ENCODE measurements around the gene LAMB2. TPM values are rescaled to one million over a fixed set of nuclear protein-coding genes. Genes with fewer than 3 reads are reported as not detected.

Gene LAMB2
- total and polyA plus RNA-seq, 7 donors = 81.6 to 220 (median 133) TPM

DNA sequence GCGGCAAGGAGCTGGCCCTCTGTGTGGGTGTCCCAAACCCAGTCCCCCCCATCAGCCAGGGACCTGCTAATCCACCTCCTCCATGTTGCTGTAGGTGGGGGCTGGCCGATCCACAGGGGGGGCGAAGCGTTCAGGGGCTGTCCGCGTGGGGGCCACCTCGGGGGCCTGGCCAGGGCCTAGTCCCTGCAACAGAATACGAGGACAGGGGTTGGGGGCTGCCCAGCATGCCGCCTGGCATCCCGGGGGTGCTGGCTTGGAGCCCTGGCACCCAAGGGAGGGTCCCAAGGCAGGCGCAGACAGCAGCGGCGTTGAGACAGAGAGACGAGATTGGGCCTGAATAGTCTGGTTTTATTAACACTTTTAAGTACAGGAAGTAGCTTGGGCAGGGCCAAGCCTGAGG is 24.5 kb downstream of the LAMB2 start:
- Histone ChIP-seq H3K27ac (no peak overlapping the region), H3K36me3 (ENCODE audit: insufficient read depth in 1 of 2, low read depth in 1 of 2) (peaks cover 11 to 77% of the 10 kb centered on the region in 2 donors), H3K9me3 (no peaks in the 10 kb centered on the region), H3K4me3 (no peak overlapping the region), H3K4me1 (peaks cover 13% of the 10 kb centered on the region), H3K27me3 (ENCODE audit: insufficient read depth in 3 of 3, low read length in 2 of 3) (no peaks in the 10 kb centered on the region)
- intact Hi-C loops (cut with DNase I) = no loop called here
- no peak for TF ChIP-seq CTCF (IDR thresholded peaks at IDR 0.05)
- 63 to 77% (median 73%) methylated on average over 14 of the region's 14 CpGs for WGBS, 3 donors
- no peak for ATAC-seq
- DNase-seq = no peak

GRCh38 chr3:49104427-49105291 is 28.2 kb downstream of the LAMB2 start, which contains the start of gene QARS1:
QARS1 (minus strand) TSS chr3:49104757; CDS start chr3:49104733, 24 bp downstream.
- Histone ChIP-seq H3K27me3 (ENCODE audit: insufficient read depth in 3 of 3, low read length in 2 of 3) (no peaks in the 10 kb centered on the region), H3K36me3 (ENCODE audit: insufficient read depth in 1 of 2, low read depth in 1 of 2) (peaks cover 11 to 77% of the 10 kb centered on the region in 2 donors), H3K27ac (peak within 1 kb of the TSS; percentile 89), H3K4me1 (peaks cover 18% of the 10 kb centered on the region), H3K9me3 (no peaks in the 10 kb centered on the region), H3K4me3 (peak within 1 kb of the TSS; percentile 98)
- 0 to 2% (median 1%) methylated on average over 48 to 50 of the region's 50 CpGs for WGBS, 3 donors
- DNase-seq = peak; percentile 94 to 96
- no peak for TF ChIP-seq CTCF (IDR thresholded peaks at IDR 0.05)
- ATAC-seq = peak; percentile 97 to 99 (median 98)
- intact Hi-C loops (cut with DNase I) = no loop called here

DNA sequence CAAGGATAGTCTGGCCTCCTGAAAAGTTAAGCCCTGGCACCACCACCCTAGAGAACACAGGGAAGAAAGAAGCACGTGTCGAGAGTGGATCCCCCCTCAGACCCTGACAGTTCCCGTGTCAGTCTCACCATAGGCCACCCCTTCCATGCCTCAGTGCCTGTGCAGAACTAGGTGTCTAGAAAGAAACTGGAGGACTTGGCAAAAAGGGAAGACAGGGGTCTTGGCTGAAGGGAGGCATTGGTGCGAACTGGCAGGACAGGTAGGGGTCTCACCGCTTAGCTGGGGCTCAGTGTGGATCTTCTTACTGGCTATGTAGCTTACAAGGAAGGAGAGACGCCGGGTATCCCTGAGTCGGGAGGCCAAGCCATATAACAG is 28.8 kb downstream of the LAMB2 start:
- ATAC-seq (no peak), DNase-seq (no peak)
- H3K36me3 ChIP-seq (ENCODE audit: insufficient read depth in 1 of 2, low read depth in 1 of 2) = peaks cover 14 to 77% of the 10 kb centered on the region in 2 donors
- 2 to 4% (median 3%) methylated on average over 8 of the region's 8 CpGs for WGBS, 3 donors
- no peaks in the 10 kb centered on the region for H3K9me3 ChIP-seq
- H3K27me3 ChIP-seq (ENCODE audit: insufficient read depth in 3 of 3, low read length in 2 of 3) = no peaks in the 10 kb centered on the region
- peak overlapping the region; percentile 98 for H3K4me3 ChIP-seq
- no peak for TF ChIP-seq CTCF (IDR thresholded peaks at IDR 0.05)
- H3K27ac ChIP-seq = peak overlapping the region; percentile 89
- H3K4me1 ChIP-seq = peaks cover 18% of the 10 kb centered on the region
- intact Hi-C loops (cut with DNase I) = no loop called here

DNA sequence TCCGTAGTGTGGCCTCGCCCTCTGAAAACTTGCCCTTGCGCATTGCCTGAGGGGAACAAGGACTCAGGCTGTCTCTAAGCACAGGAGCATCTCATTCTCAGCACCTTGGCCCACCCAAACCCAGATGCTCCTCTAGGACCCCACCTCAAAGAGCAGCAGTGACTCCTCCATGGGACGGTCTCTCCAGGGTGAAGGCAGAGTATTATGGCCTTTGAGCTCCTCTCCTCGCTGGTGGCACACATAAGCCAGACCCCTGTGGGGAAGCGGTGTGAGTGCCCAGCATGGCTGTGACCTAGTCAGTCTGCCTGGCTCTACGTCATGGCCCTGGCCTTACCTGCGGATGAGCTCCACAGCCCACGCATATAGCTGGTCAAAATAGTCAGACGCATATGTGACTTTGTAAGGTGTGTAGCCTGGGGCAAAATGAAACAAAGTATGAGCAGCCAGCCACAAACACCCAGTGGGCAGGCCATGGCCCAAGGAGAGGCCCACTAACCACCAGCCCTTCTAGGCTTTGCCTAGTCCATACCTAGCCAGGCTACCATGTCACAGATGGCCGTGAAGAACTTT is 32.7 kb downstream of the LAMB2 start:
- Histone ChIP-seq H3K36me3 (ENCODE audit: insufficient read depth in 1 of 2, low read depth in 1 of 2) (peaks cover 21 to 79% of the 10 kb centered on the region in 2 donors), H3K27ac (no peak overlapping the region), H3K27me3 (ENCODE audit: insufficient read depth in 3 of 3, low read length in 2 of 3) (no peaks in the 10 kb centered on the region), H3K4me1 (peaks cover 15% of the 10 kb centered on the region), H3K9me3 (no peaks in the 10 kb centered on the region), H3K4me3 (no peak overlapping the region)
- intact Hi-C loops (cut with DNase I) = no loop called here
- ATAC-seq (no peak), DNase-seq (no peak)
- WGBS, 3 donors = 92 to 94% (median 93%) methylated on average over 11 of the region's 11 CpGs
- no peak for TF ChIP-seq CTCF (IDR thresholded peaks at IDR 0.05)

Data from psoas muscle (tissue), 8 donors.